ENCODE results near the gene THEM5. TPM values are rescaled to one million over a fixed set of nuclear protein-coding genes. Genes with fewer than 3 reads are reported as not detected.
A peak's percentile ranks its signal among the peaks of the same experiment; 100 is the strongest.

The THEM5 gene
- total RNA-seq, 2 experiments from 2014 or later, result not detected

DNA sequence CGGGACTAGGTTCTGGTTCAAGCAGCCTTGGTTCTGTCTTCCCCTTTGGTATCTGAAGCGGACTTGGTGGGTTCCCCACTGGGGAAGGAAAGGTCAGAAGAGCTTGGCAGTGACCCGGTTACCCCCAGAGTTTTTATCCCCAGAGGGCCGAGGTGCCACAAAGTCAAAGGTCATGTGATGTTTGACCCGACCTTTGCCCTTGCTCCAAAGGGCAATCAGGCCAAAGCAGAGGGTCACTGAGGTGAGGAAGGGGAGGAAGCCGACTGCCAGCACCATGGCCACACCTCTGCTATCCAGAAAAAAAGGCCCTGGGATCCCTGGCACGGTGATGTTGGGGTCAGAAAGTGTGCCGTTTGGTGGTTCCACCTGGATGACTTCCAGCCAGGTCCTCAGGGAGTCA is 52.7 kb downstream of the THEM5 start:
- ATAC-seq (no peak), DNase-seq (no peak)
- intact Hi-C loops (cut with DNase I, micrococcal nuclease), result no loop called here
- no peaks in the 10 kb centered on the region for H3K27me3 Mint-ChIP-seq
- ChIA-PET POLR2A (no interaction called here), CTCF (interaction anchor here (0.5 to 1.2 kb wide), 4 partner anchors 10 to 210 kb away, joined by 3 to 4 read pairs (median 4); partner anchors contain the start of gene TDRKH)
- H3K36me3 Mint-ChIP-seq (ENCODE audit: low read depth), result no peaks in the 10 kb centered on the region
- H3K27ac Mint-ChIP-seq, result no peak overlapping the region
- no peak overlapping the region for H3K4me3 Mint-ChIP-seq
- H3K9me3 Mint-ChIP-seq (ENCODE audit: low read depth), result no peaks in the 10 kb centered on the region
- H3K4me1 Mint-ChIP-seq, result peaks cover 3% of the 10 kb centered on the region

DNA sequence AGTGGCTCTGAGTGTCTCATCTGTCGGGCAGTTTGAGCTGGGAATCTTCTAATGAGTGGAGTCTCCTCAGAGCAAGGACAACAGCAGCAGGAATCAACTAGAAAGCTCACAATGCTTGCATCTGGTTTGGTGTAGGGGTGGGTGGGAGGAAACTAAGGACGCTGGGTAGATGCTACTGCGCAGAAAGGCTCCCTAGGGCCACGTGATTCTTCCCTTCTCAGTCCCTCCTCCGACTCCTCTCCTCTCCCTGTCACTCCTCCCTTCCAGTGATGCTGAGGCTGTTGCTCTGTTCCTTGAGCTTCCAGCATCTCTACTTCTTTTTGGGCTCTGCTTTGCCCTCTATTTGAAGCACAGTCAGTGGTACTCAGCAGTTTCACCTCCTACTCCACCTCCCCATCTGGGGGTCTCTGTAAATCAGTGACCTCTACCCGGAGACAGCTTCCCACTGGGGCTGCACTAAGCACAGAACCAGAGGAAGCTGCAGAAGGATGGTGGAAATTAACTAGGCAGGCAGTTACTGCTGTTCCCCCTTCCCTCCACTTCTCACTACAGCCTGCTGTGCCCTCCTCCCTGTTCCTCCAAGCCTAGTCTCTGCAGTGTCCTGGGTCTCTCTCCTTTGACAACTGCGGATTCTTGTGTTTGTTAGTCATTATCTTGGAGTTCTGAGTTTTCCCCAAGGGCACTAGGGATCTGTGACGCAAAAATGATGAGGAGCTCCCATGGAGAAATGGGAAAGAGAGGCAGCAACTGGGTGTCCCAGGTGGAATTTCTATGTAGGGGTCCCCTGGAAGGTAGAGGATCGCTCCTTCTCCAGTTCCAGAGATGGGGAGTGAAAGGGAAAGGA is 54.1 kb downstream of the THEM5 start:
- Mint-ChIP-seq H3K36me3 (ENCODE audit: low read depth) (peaks cover under 1% of the 10 kb centered on the region), H3K4me3 (no peak overlapping the region), H3K4me1 (peaks cover 3% of the 10 kb centered on the region), H3K27ac (peak overlapping the region; percentile 30), H3K27me3 (no peaks in the 10 kb centered on the region), H3K9me3 (ENCODE audit: low read depth) (no peaks in the 10 kb centered on the region)
- ATAC-seq (no peak), DNase-seq (no peak)
- POLR2A ChIA-PET, result interaction anchor here (0.6 kb wide), 1 partner anchor 21 kb away, joined by 3 read pairs; no protein-coding TSS in a partner anchor
- CTCF ChIA-PET, result interaction anchor here (0.5 to 1.6 kb wide), 3 partner anchors 8 to 173 kb away, joined by 3 to 4 read pairs (median 3); no protein-coding TSS in a partner anchor
- intact Hi-C loops (cut with DNase I, micrococcal nuclease), result no loop called here

DNA sequence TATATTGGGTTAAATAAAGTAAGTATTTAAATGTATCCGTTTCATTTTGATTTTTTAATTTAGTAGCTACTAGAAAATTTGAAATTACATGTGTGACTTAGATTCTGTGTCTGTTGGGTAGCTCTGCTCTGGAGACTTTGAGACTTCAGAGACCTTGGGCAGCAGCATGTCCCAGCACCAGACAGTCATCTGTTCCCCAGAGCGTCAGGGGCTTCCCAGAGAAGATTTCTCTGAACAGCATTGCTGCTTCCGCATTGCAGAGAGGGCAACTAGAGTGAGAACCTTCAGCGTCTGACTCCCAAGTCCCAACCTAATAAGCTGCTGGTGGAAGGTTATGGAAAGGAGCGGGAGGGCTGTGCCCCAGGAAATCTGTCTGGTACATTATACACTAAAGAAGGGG is 54.9 kb downstream of the THEM5 start:
- POLR2A ChIA-PET, result no interaction called here
- intact Hi-C loops (cut with DNase I, micrococcal nuclease), result no loop called here
- Mint-ChIP-seq H3K27ac (no peak overlapping the region), H3K27me3 (no peaks in the 10 kb centered on the region), H3K36me3 (ENCODE audit: low read depth) (peaks cover 3% of the 10 kb centered on the region), H3K4me3 (no peak overlapping the region), H3K4me1 (peaks cover 3% of the 10 kb centered on the region), H3K9me3 (ENCODE audit: low read depth) (no peaks in the 10 kb centered on the region)
- DNase-seq (no peak), ATAC-seq (no peak)
- CTCF ChIA-PET, result interaction anchor here (0.8 to 1.6 kb wide), 4 partner anchors 9 to 108 kb away, joined by 3 to 4 read pairs (median 3); no protein-coding TSS in a partner anchor

Other genes with a start within 250 kb of the THEM5 start
- 10 to 100 TPM; 28.5 to 29.1 TPM for gene SNX27, start 241.7 kb downstream of the THEM5 start, total RNA-seq
- not detected for gene CELF3, start 136.9 kb downstream of the THEM5 start, total RNA-seq
- gene RIIAD1, start 132.2 kb downstream of the THEM5 start, total RNA-seq, result not detected
- 100 to 1,000 TPM; 139 to 184 TPM for gene MRPL9, start 90.2 kb downstream of the THEM5 start, total RNA-seq
- 10 to 100 TPM; 18.4 to 19.9 TPM for gene TDRKH, start 63.2 kb downstream of the THEM5 start, total RNA-seq
- under 1 TPM; 0.09 to 0.18 TPM for gene LINGO4, start 48.3 kb downstream of the THEM5 start, total RNA-seq
- 1 to 10 TPM; 3.8 to 3.9 TPM for gene RORC, start 21.9 kb downstream of the THEM5 start, total RNA-seq
- 1 to 10 TPM; 2.1 to 2.4 TPM for gene C2CD4D, start 13.9 kb downstream of the THEM5 start, total RNA-seq
- 10 to 100 TPM; 23.9 to 26.0 TPM for gene THEM4, start 55.8 kb upstream of the THEM5 start, total RNA-seq
- 100 to 1,000 TPM; 230 to 246 TPM for gene S100A10, start 140.1 kb upstream of the THEM5 start, total RNA-seq
- 100 to 1,000 TPM; 264 to 361 TPM for gene S100A11, start 183.3 kb upstream of the THEM5 start, total RNA-seq
- gene TCHHL1, start 235.4 kb upstream of the THEM5 start, total RNA-seq, result not detected